HG02798 (cell line): ENCODE measurements around the gene VGLL3.

Experiments
- ATAC-seq: cut with Tn5 transposase; IDR thresholded peaks from one replicate; pipeline ENCODE4 v1.9.1; 2021; ENCODE audit warnings: mild to moderate bottlenecking; ENCODE audit not compliant: unreplicated experiment, poor library complexity

Gene VGLL3

DNA sequence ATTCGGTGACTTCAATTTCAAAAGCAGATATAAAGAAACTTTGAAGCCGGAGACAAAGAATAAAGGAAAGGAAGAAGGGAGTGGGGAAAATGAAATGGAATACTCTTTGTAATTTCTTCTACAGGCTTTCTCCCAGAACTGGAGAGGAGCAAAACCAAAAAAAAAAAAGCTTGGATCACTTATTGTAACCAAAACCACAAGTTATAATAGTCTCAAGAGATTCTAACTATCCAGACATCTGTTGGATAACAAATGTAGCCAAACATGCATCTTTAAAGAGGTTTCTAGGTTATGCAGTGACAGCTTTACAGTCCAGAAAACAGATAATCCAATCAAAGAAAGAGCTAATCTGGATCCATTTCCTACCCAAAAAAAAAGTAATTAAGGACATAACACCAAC, 36.2 kb downstream of the VGLL3 start:
- no peak for ATAC-seq

DNA sequence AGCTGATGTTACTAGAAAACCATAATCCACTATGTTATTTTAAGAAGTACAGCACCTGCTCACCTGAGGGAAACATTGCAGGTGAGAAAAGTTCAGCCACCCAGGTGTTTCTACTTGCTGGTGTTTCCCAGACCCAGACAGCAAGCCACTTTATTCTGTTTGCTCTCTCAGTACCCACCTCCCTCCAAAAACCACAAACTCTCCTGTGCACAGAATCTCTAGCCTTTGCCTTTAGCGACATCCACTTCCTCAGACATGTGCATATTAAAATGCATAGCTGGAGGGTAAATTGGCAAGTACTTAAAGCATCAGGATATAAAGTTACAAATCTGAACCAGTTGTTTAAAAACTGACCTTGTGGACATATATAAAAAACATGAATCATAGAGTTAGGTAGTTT, 36.7 kb downstream of the VGLL3 start:
- no peak for ATAC-seq

DNA sequence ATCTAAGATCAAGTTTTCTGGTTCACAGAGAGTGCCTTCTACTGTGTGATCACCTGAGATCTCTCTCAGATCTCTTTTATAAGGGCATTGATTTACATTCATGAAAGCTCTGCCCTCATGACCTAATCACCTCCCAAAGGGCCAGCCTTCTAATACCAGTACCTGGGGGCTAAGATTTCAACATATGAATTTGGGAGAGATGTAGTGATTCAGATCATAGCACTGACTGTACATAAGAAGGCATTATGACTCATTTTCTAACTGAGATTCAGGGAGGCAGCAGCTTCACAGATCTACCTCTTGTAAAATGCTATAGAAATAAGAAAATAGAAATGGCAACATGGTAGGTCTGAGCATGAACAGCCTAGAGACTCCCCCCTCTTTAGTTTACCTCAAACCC, 39.6 kb downstream of the VGLL3 start:
- no peak for ATAC-seq

DNA sequence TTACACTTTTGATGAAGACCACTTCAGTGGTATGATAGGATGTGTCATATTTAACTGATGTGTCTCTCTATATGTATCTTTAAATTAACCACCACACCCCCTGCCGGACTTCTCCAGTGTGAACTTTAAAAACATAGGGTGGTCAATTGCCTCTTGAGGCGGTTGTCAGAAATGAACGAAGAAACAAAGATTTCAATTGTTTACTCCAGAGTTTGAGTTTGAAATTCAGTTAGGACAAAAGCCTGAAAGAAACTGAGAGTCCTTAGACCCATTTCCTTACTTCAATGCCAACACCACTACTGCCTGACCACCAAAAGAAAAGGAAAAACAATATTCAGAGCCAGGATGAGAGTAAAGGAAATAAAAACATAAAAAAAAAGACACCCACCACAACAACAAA, 40.2 kb downstream of the VGLL3 start:
- ATAC-seq: no peak

DNA sequence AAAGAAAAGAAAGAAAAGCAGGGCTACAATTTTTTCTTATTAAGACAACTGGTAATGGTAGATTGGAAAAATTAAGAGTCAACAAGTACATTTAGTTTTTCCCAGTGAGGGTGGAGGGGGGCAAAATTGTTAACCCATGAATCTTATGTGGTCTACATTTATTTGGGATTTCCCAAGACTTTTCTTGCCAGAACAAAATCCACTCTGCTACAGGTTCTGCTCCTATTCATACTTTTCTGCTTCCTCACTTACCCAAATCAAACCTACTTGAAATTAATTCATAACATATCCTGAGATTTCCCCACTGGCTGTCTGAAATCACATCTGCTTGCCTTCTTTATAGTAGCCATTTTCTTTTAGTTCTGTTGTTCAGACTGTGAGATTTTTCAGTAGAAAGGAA, 41.1 kb downstream of the VGLL3 start:
- ATAC-seq: no peak

DNA sequence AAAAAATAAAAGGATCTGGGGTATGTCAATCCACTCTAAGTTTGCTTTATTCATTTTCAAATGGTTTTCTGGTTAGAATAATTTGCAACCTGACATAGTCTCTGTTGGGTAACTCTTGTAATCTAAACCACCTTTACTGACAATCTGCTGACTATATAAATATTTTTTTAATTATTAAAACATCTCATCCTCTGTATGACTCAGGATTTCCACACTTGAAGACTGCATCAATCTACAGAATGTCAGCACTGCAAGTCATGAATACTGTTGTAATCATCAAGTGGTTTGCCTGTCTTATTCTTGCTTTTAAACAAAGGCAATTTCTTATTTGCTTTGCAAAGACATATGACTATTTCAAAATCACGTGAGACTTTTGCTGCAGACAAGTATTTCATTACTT, 42.1 kb downstream of the VGLL3 start:
- no peak for ATAC-seq

DNA sequence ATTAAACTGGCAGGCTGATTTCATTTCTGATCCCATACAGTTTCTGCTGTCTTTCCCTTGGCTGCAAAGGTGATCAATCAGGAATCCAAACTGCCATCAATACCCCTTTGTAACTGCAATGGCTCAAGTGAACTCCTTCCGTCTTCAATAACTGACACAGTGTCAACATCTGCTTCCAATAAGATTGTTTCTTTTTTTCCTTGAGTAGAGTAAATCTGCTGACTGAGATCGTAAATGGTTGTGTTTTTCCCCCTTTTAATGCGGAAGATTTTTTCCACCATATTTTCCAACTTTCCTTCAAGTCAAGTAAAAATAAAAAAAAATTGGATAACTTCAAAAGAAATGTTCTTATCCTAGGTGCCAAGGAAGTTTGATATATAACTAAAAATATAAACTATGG, 48.7 kb downstream of the VGLL3 start:
- ATAC-seq: no peak

DNA sequence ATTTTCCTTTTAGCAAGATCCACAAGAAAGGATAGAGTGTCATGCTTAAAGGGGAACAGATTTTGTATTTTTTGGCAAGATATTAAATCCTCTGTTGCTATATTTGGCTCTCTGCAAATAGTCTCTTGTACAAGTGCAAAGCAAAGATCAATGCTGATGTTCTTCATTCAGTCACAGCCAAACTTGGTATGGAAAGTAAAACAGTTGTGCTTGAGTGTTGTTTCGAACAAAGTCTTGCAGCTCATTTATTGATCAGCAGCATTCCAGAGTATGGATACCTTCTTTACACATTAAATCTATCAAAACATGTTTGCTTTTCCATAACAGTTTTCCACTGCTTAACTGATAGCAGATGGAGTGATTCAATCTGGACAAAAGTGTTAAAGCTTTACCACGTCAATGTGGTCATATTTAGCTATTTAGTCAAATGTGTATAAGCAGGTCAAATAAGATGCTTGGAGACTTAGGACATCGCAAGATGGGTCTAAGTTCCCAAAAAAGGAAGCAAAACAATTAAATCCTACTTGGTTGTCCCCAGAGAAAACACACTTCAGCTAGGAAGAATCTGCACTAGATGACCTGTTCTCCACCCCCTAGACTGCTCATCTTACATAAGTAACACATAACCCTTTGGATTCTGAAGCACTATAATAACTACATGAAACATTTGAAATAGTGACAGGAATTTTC, 52.4 kb downstream of the VGLL3 start:
- ATAC-seq: no peak

DNA sequence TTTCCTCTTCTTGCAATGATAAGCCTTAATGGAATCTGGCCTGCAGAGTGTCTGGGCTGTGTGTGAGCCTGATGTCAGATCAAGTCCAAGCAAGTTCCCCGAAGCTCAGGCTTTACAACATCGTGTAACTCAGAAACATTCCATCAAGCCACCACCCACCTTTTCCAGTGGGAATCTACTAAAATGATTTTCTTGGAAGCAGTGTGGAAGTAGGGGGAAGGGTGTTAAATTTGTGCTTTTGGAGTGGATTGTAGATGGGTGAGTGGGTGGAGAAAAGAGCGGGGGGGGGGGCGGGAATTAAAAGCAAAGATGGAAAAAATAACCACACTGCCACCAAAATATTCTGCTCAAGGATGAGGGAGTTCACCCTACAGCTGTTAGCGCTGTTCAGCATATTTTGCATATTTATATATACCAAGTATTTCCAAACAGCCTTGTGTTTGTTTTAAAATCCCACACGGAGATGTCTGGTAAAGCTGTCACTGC, 53.6 kb downstream of the VGLL3 start:
- ATAC-seq: no peak

DNA sequence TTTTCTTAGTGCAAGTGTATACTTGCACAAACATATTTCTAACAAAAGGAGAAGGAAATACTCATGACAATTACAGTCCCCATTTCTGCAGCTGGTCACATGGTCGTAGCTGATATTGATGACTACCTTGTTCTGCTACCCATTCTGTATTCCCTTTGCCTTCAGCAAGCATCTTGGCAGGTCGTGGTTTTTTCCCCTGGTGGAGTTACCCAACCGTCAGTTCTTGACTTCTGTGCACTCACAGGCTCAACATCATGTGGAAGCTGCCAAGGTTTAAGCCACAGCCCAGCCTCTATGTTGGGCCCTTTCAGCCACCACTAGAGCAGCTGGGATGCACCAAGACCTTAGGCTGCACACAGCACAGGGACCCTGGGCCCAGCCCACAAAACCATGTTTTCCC, 56.1 kb downstream of the VGLL3 start:
- ATAC-seq: no peak

DNA sequence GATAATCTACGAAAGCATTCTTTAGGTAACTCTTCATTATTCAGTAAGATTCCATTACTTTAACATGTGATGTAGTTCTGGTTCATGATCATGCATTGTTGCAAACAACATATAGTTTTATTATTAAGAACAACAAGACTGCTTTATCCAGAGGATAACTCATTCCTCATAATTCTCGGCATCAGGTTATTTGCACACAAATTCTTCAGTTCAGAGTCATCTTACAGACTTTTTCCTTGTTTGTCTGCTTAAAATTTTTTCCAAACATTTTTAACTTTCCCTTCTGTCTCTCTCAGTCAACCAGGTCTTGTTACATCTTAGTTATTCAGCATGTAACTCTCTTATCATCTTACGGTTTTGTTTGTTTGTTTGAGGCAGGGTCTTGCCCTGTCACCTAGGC, 60.1 kb downstream of the VGLL3 start:
- ATAC-seq: no peak

DNA sequence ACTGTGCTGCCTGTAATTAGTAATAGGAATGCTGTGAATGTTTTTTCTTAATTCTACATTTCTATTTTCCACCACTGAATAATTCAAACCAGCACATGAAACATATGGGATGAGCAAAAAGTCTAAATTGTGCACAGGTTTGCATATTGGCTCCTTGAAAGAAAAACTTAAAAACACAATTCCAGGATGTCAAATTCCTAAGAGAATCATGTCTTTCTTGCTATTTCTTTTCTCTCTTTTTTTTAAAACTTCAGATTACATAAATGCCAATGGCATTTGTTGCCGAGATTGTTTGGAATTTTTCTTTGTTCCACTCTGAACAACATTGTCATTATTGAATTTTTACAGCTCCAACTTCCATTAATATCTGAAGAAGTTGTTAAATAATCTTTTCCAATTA, 60.8 kb downstream of the VGLL3 start:
- no peak for ATAC-seq

DNA sequence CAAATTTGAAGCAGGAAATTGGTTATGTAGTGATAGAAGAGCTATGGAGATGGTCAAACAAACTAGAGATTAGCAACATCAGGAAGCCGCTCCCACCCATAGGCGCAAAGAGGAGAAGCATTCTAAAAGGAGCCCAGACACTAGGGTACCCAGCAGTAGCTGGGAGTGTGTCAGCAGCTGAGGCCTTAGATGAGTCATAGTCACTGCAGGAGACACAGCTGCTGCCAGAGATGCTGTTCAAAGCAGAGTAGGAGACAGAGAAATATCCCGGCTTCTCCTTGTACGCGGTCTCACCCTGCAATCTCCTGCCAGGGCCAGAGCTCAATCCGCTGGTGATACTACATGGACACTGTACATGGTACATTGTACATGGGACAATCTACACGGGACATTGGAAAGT, 61.9 kb downstream of the VGLL3 start:
- ATAC-seq: no peak

DNA sequence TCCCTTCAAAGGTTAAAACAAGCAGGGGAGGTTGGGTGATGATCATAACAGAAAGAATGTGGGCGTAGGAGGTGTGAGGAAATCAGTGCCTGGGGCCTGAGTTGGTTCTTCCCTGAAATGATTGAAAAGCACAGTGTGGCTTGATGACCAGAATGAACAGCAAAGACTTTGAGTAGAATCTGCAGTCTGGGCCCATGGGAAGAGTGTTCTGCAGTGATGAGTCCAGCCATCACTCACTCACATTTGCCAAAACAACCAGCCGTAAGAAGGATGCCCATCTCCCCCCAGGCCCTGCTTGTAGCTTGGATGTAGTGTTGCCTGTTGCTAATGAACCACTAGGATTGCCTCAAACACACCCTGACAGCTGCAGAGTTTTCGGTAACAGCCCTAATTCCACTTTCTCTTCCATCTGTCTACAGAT, 67.9 kb downstream of the VGLL3 start:
- no peak for ATAC-seq

DNA sequence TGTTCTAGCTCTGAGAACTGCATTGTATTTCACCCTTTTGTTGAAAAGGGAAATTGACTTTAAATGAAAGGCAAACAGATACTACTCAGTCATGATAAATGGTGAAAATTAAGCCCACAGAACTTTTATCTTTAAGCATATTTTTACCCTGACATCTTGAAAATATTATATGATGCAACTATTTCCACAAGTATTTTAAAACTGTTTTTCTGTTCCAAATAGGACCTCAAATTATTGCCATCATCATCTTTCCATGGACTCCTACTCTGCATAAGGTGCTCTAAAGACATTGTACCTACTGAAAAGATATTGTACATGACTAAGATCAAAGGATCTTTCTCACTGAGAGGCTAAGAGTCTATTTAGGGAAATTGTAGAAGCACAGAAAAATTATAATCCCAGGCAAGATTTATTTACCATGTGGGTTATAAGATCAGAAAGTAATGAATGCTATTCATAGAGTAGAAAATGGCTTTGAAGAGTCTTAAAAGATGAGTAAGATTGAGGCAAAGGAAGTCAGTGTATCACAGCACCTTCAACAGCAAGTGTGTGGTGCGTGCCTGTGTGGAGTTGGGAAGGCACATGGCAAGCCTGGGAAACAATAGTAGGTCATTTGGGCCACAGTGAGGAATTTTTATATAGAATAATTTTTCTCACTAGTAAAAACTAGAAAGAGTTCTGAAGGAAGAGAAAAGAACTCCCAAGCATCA, 68.8 kb downstream of the VGLL3 start:
- ATAC-seq: no peak

DNA sequence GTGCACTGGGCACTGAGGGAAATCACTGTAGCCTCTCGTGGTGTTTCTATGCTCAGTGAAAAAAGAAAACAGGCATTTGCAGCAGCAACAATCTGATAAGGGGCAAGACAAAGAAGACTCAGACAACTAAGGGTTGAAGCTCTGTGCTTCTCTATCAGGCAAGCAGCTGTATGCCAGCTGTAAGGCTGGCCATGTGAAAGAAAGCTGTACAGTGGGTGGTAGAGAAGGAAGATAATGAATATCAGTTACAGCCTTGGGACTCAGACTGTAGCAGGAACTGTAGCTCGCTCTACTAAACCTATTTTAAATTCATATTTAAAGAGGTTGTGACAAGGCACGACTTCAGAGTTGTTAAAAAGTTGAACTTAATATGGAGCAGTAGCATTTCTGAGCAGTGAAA, 76.3 kb downstream of the VGLL3 start:
- ATAC-seq: no peak

DNA sequence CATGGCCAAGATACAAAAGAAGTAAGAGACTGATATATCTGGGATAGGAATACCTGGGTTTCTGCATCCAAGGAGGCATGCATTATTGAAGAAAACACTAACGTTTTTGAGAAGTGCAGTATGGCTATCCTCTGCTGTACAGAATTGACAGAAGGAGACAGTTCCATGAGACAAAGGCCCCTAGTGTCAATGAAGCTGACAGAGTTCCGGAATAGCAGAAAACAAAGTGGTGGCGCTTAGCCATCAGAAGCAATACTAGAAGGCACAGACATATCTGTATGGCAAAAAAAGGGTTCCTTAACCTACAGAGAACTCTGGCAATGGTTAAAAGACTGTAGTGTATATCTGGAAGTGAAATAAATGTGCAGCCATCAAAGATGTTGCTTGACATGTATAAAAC, 77.8 kb downstream of the VGLL3 start:
- ATAC-seq: no peak

DNA sequence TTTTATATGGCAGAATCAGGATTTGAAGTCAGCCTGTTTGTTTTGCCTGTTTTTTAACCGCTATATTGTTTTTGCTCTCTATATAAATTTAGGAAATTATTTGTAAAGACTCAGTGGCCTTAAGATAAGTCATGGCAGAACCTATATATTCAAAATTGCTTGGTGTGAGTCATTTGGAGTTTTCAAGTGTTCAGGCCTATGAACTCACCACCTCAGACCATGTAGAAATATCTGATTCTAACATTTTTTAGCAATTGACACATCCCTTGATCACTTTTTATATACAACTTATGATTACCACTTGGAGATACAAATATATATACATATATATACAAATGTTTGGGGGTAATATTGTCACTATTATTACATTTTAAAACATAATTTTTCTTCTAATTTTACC, 95.7 kb downstream of the VGLL3 start:
- ATAC-seq: no peak

DNA sequence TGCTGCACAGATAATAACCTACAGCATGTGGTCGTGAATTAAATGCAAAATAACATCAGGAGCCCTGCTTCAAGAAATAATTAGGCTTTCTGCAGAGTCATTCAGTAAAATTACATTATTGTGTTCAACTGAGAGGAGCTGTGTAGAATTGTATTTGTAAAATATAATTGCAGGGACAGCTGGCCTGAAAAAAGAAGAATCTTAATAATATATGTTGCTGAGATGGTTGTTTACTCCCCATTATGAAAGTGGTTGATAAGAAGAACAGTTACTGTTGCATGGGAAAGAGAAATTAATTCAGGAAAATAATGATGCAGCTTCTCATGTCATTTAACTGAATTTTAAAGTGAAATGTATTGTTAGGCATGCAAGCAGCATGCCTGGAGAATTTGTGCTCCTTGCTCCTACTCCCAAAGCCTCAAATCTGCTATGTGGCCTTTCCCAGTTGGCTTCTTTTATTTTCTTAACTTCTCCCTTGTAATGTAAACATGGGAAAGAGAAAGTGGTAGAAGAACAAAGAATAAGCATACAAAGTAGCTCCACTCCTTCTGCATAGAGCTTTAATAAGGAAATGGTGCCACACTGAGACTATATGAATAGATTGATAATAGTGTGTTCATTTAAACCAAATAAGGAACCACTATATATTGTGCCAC, 100.1 kb downstream of the VGLL3 start:
- ATAC-seq: no peak
